Progenitor cell of endocrine pancreas (in vitro differentiated cells): ENCODE data around the gene CBLB. TPM values are rescaled to one million over a fixed set of nuclear protein-coding genes. Genes with fewer than 3 reads are reported as not detected.
A peak's percentile ranks its signal among the peaks of the same experiment; 100 is the strongest.

Source experiments
- DNase-seq: peaks from one replicate; pipeline ENCODE4 v3.0.0; 2021; ENCODE audit warnings: low spot score; ENCODE audit not compliant: unreplicated experiment
- H3K27ac Mint-ChIP-seq: 2 replicates; pipeline ENCODE4 v1.8.0; 2021; ENCODE audit warnings: mild to moderate bottlenecking, moderate library complexity, mixed read lengths
- H3K27me3 Mint-ChIP-seq: 2 replicates; pipeline ENCODE4 v1.8.0; 2021; ENCODE audit warnings: mixed read lengths
- H3K36me3 Mint-ChIP-seq: 2 replicates; pipeline ENCODE4 v1.8.0; 2022; ENCODE audit warnings: mixed read lengths; ENCODE audit not compliant: insufficient read depth
- H3K4me1 Mint-ChIP-seq: 2 replicates; pipeline ENCODE4 v1.8.0; 2021; ENCODE audit warnings: low read depth, mixed read lengths
- H3K4me3 Mint-ChIP-seq: 2 replicates; pipeline ENCODE4 v1.8.0; 2021; ENCODE audit warnings: low read depth, mild to moderate bottlenecking, moderate library complexity, mixed read lengths
- H3K9me3 Mint-ChIP-seq: 2 replicates; pipeline ENCODE4 v1.8.0; 2021; ENCODE audit warnings: low read depth, mixed read lengths
- CTCF ChIP-seq: fragments of 200-600 bp; sonication (generic); IDR thresholded peaks from one replicate; pipeline ENCODE4 v1.5.0; 2021; ENCODE audit warnings: antibody characterized with exemption, mild to moderate bottlenecking; ENCODE audit not compliant: unreplicated experiment
- total RNA-seq: library from RNA; stranded (reverse); gene quantifications from 2 replicates; pipeline ENCODE4 v1.2.1, GENCODE V29; 2021

The CBLB gene
- total RNA-seq, 1 donor from 2014 or later: 64.1 TPM

GRCh38 chr3:105866656-105867653, 1.9 kb downstream of the CBLB start:
- Mint-ChIP-seq H3K4me3 (peak overlapping the region; percentile 98), H3K27ac (peak overlapping the region; percentile 99), H3K27me3 (no peaks in the 10 kb centered on the region), H3K9me3 (no peaks in the 10 kb centered on the region), H3K4me1 (peaks cover 43% of the 10 kb centered on the region), H3K36me3 (peaks cover 8% of the 10 kb centered on the region)
- TF ChIP-seq CTCF: no peak
- DNase-seq: no peak

GRCh38 chr3:105865867-105866350, 2.9 kb downstream of the CBLB start:
- Mint-ChIP-seq H3K4me3 (peak overlapping the region; percentile 45), H3K4me1 (peaks cover 38% of the 10 kb centered on the region), H3K36me3 (peaks cover 8% of the 10 kb centered on the region), H3K27ac (no peak overlapping the region), H3K27me3 (no peaks in the 10 kb centered on the region), H3K9me3 (no peaks in the 10 kb centered on the region)
- DNase-seq: no peak
- no peak for TF ChIP-seq CTCF

GRCh38 chr3:105865016-105865623, 3.7 kb downstream of the CBLB start:
- Mint-ChIP-seq H3K4me1 (peaks cover 33% of the 10 kb centered on the region), H3K36me3 (peaks cover 8% of the 10 kb centered on the region), H3K27ac (no peak overlapping the region), H3K27me3 (no peaks in the 10 kb centered on the region), H3K9me3 (no peaks in the 10 kb centered on the region), H3K4me3 (no peak overlapping the region)
- TF ChIP-seq CTCF: no peak
- DNase-seq: no peak

GRCh38 chr3:105864212-105864611, 4.6 kb downstream of the CBLB start:
- Mint-ChIP-seq H3K9me3 (no peaks in the 10 kb centered on the region), H3K36me3 (peaks cover 11% of the 10 kb centered on the region)

More at GRCh38 chr3:105864212-105864611, 4.6 kb downstream of the CBLB start:
- no peaks in the 10 kb centered on the region for H3K27me3 Mint-ChIP-seq
- H3K4me1 Mint-ChIP-seq: peaks cover 30% of the 10 kb centered on the region
- no peak for DNase-seq
- no peak overlapping the region for H3K4me3 Mint-ChIP-seq
- TF ChIP-seq CTCF: no peak
- H3K27ac Mint-ChIP-seq: no peak overlapping the region
